ENCODE measurements around the gene CCSER1.
"Not testable (repeated sequence)": the region's sequence is repeated elsewhere in the genome, so short reads cannot be mapped to it uniquely, and the experiment has no call there.

The CCSER1 gene

DNA sequence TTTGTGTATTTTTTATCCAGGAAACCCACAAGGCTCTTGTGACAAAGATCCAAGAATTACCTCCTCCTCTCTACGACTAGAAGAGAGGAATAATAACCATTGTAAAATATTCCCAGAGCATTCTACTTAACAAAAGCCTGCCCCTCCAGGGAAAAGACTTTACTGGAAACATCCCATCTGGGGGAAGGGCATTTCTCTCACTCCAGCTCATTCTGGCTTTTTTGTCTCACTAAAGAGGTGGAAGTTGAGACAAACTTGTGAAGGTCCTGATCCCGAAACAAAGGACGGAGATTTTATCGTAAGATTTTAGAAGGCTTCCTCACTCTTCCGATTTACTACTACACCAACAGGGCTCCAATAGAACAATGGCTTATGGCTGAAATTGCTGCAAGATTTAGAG lies 1484.6 kb downstream of the CCSER1 start:
- TF ChIP-seq, protein P1, sequence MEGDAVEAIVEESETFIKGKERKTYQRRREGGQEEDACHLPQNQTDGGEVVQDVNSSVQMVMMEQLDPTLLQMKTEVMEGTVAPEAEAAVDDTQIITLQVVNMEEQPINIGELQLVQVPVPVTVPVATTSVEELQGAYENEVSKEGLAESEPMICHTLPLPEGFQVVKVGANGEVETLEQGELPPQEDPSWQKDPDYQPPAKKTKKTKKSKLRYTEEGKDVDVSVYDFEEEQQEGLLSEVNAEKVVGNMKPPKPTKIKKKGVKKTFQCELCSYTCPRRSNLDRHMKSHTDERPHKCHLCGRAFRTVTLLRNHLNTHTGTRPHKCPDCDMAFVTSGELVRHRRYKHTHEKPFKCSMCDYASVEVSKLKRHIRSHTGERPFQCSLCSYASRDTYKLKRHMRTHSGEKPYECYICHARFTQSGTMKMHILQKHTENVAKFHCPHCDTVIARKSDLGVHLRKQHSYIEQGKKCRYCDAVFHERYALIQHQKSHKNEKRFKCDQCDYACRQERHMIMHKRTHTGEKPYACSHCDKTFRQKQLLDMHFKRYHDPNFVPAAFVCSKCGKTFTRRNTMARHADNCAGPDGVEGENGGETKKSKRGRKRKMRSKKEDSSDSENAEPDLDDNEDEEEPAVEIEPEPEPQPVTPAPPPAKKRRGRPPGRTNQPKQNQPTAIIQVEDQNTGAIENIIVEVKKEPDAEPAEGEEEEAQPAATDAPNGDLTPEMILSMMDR (IDR thresholded peaks at IDR 0.05; ENCODE audit: extremely low read depth, missing control alignments): no peak
- DNase-seq (ENCODE audit: low spot score): no peak

DNA sequence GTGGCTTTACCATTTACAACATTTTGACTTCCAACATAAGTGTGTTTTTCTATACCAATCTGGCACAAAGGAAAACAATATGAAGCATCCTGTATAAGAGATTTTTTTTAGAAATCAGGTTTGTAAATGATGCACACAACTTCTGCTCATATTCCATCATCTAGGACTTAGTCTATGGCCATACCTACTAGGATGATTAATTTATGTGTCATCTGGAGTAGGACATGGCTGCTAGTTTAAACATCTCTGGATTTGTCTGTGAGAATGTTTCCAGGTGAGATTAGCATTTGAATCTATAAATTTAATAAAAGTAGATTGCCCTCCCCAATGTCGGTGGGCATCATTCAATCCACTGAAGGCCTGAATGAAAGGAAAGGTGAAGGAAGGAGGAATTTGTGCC lies 1493.8 kb downstream of the CCSER1 start:
- DNase-seq (ENCODE audit: low spot score): no peak
- TF ChIP-seq, protein P1 (IDR thresholded peaks at IDR 0.05; ENCODE audit: extremely low read depth, missing control alignments): no peak

DNA sequence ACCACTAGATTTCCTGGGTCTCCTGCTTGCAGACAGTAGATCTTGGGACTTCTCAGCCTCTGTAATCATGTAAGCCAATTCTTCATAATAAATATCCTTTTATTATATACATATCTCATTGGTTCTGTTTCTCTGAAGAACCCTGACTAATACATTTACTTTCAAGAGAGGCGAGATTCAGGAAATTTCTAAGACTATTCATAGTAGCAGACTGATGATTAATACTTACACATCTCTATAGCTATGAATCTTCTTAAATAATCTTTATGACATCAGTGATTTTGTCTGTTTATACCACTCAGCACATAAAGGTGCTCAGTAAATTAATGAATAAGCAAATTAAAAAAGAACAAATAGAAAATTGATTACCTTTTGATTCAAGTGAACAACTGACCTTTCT lies 1494.3 kb downstream of the CCSER1 start:
- TF ChIP-seq, protein P1 (IDR thresholded peaks at IDR 0.05; ENCODE audit: extremely low read depth, missing control alignments): no peak
- DNase-seq (ENCODE audit: low spot score): no peak

DNA sequence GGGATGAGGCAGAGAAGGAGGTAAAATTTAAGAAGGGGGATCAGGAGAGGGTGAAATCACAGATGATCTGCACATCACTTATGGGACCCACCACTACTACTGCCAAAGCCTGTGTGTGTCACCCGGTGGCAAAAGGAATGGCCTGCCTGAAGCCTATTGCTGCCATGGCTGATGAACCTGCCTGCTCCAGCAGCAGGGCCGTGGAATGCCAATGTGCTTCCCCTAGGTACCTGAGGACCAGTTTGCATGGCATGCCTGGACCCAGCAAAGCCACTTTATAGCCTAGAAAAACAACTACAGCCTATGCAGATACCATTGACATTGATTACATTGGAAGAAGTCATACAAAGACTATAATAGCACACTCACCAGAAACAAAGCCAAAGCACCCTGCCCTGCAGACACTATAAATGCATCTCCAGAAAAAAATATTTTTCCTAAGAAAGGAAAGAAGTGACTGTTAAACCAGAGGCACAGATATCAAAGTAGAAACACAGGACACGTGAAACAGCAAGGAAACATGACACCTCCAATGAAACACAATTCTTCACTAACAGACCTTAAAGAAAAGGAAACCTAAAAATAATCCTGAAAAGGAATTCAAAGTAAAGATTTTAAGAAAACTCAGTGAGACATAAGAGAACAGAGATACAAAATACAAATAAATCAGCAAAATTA lies 1495.9 kb downstream of the CCSER1 start:
- no peak for DNase-seq (ENCODE audit: low spot score)
- TF ChIP-seq, protein P1 (IDR thresholded peaks at IDR 0.05; ENCODE audit: extremely low read depth, missing control alignments): no peak

DNA sequence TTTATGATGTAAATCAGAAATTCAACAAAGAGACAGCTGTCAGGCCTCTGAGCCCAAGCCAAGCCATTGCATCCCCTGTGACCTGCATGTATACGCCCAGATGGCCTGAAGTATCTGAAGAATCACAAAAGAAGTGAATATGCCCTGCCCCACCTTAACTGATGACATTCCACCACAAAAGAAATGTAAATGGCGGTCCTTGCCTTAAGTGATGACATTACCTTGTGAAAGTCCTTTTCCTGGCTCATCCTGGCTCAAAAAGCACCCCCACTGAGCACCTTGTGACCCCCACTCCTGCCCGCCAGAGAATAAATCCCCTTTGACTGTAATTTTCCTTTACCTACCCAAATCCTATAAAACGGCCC lies 1496.4 kb downstream of the CCSER1 start:
- not testable (repeated sequence) for DNase-seq (ENCODE audit: low spot score)

DNA sequence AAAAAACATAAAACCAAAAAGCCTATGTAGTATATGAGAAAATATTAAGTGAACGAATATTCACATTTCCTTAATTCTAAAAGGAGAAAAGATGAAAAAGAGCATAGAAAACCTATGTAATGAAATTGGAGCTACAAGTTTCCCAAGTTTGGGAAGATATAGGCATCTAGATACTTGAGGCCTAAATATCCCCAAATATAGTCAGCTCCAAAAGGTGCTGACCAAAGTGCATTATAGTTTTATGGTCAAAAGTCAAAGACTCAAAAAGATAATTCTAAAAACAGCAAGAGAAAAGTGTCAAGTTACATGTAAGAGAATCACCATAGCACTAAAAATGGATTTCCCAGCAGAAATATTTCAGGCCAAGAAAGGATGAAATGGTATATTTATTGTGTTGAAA lies 1502.9 kb downstream of the CCSER1 start:
- DNase-seq (ENCODE audit: low spot score): no peak
- TF ChIP-seq, protein P1 (IDR thresholded peaks at IDR 0.05; ENCODE audit: extremely low read depth, missing control alignments): no peak

DNA sequence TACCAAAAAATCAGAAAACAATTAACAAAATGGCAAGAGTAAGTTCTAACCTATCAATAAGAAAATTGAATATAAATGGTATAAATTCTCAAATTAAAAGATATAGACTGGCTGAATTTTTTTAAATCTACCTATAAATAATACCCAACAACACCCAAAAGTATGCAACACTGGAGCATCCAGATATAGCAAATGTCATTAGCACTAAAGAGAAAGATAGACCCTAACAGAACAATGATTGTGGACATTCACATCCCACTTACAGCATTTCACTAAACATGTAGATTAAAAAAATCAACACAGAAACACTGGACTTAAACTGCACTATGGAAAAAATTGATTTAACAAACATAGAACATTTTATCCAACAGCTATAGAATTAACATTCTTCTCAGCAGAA lies 1503.6 kb downstream of the CCSER1 start:
- TF ChIP-seq, protein P1 (IDR thresholded peaks at IDR 0.05; ENCODE audit: extremely low read depth, missing control alignments): no peak
- no peak for DNase-seq (ENCODE audit: low spot score)

DNA sequence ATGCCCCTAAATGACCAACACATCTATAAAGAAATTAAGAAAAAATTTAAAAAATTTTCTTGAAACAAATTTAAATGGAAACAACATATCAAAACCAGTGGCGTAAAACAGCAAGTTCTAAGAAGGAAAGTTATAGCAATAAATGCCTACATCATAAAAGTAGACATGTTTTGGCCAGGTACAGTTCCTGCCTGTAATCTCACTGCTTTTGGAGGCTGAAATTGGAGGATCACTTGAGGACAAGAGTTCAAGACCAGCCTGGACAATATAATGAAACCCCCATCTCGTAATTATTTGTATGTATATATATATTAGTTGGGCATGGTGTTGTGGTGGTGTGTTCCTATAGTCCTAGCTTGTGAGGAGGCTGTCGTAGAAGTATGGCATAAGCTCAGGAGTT lies 1504.1 kb downstream of the CCSER1 start:
- TF ChIP-seq, protein P1 (IDR thresholded peaks at IDR 0.05; ENCODE audit: extremely low read depth, missing control alignments): no peak
- DNase-seq (ENCODE audit: low spot score): no peak
